Measurements from ENCODE around the gene ZXDC.

ZXDC gene
- total RNA-seq, result 76.2 to 109 (median 88.4) reads per million in 3 donors

GRCh38 chr3:126475413-126476114 is at the start of gene ZXDC:
TSS of gene ZXDC (minus strand) at chr3:126475891. CDS start at chr3:126475865, 26 bp downstream.
- Histone ChIP-seq H3K4me3 (ENCODE audit: insufficient read depth, low read depth, low read length, poor library complexity, severe bottlenecking) (peak within 1 kb of the TSS; percentile 66), H3K4me1 (ENCODE audit: control insufficient read depth, insufficient read depth, low read length, poor library complexity, severe bottlenecking) (peaks cover 36% of the 10 kb centered on the region), H3K9me3 (ENCODE audit: control insufficient read depth, low read length) (no peaks in the 10 kb centered on the region), H3K27me3 (replicated peaks; ENCODE audit: control insufficient read depth, insufficient read depth, low read length, poor library complexity, severe bottlenecking) (no peaks in the 10 kb centered on the region), H3K27ac (ENCODE audit: insufficient read depth, low read length, poor library complexity, severe bottlenecking) (peak within 1 kb of the TSS; percentile 80), H3K36me3 (ENCODE audit: control insufficient read depth, insufficient read depth, low read length) (peaks cover 10% of the 10 kb centered on the region)
- peak; percentile 86 to 90 (median 90) for DNase-seq

GRCh38 chr3:126525091-126525852 is 49.6 kb upstream of the ZXDC start:
- H3K4me1 ChIP-seq (ENCODE audit: control insufficient read depth, insufficient read depth, low read length, poor library complexity, severe bottlenecking), result no peaks in the 10 kb centered on the region
- no peaks in the 10 kb centered on the region for H3K27me3 ChIP-seq (replicated peaks; ENCODE audit: control insufficient read depth, insufficient read depth, low read length, poor library complexity, severe bottlenecking)
- no peak overlapping the region for H3K27ac ChIP-seq (ENCODE audit: insufficient read depth, low read length, poor library complexity, severe bottlenecking)
- no peak overlapping the region for H3K4me3 ChIP-seq (ENCODE audit: insufficient read depth, low read depth, low read length, poor library complexity, severe bottlenecking)
- no peaks in the 10 kb centered on the region for H3K9me3 ChIP-seq (ENCODE audit: control insufficient read depth, low read length)
- no peaks in the 10 kb centered on the region for H3K36me3 ChIP-seq (ENCODE audit: control insufficient read depth, insufficient read depth, low read length)
- DNase-seq, result no peak

- Histone ChIP-seq H3K4me3 (ENCODE audit: insufficient read depth, low read depth, low read length, poor library complexity, severe bottlenecking) (no peak overlapping the region), H3K9me3 (ENCODE audit: control insufficient read depth, low read length) (no peaks in the 10 kb centered on the region), H3K27ac (ENCODE audit: insufficient read depth, low read length, poor library complexity, severe bottlenecking) (no peak overlapping the region), H3K36me3 (ENCODE audit: control insufficient read depth, insufficient read depth, low read length) (no peaks in the 10 kb centered on the region), H3K27me3 (replicated peaks; ENCODE audit: control insufficient read depth, insufficient read depth, low read length, poor library complexity, severe bottlenecking) (no peaks in the 10 kb centered on the region), H3K4me1 (ENCODE audit: control insufficient read depth, insufficient read depth, low read length, poor library complexity, severe bottlenecking) (no peaks in the 10 kb centered on the region)
- DNase-seq, result no peak
These were observed 48.8 kb upstream of the ZXDC start for GRCh38 chr3:126524429-126524988.

- no peaks in the 10 kb centered on the region for H3K27me3 ChIP-seq (replicated peaks; ENCODE audit: control insufficient read depth, insufficient read depth, low read length, poor library complexity, severe bottlenecking)
- no peaks in the 10 kb centered on the region for H3K4me1 ChIP-seq (ENCODE audit: control insufficient read depth, insufficient read depth, low read length, poor library complexity, severe bottlenecking)
- no peak within 1 kb of the TSS for H3K4me3 ChIP-seq (ENCODE audit: insufficient read depth, low read depth, low read length, poor library complexity, severe bottlenecking)
- no peaks in the 10 kb centered on the region for H3K9me3 ChIP-seq (ENCODE audit: control insufficient read depth, low read length)
- no peaks in the 10 kb centered on the region for H3K36me3 ChIP-seq (ENCODE audit: control insufficient read depth, insufficient read depth, low read length)
- DNase-seq, result no peak
- no peak within 1 kb of the TSS for H3K27ac ChIP-seq (ENCODE audit: insufficient read depth, low read length, poor library complexity, severe bottlenecking)
These were observed 48.2 kb upstream of the ZXDC start, which contains the start of gene CHST13 for GRCh38 chr3:126523745-126524428. TSS of gene CHST13 (plus strand) at chr3:126524155. CDS start at chr3:126524333, 178 bp downstream.

GRCh38 chr3:126522363-126522788 is 46.7 kb upstream of the ZXDC start:
- Histone ChIP-seq H3K4me1 (ENCODE audit: control insufficient read depth, insufficient read depth, low read length, poor library complexity, severe bottlenecking) (no peaks in the 10 kb centered on the region), H3K4me3 (ENCODE audit: insufficient read depth, low read depth, low read length, poor library complexity, severe bottlenecking) (no peak overlapping the region), H3K27me3 (replicated peaks; ENCODE audit: control insufficient read depth, insufficient read depth, low read length, poor library complexity, severe bottlenecking) (no peaks in the 10 kb centered on the region), H3K27ac (ENCODE audit: insufficient read depth, low read length, poor library complexity, severe bottlenecking) (no peak overlapping the region), H3K36me3 (ENCODE audit: control insufficient read depth, insufficient read depth, low read length) (no peaks in the 10 kb centered on the region), H3K9me3 (ENCODE audit: control insufficient read depth, low read length) (no peaks in the 10 kb centered on the region)
- peak in 1 of 3 donors; percentile 9 for DNase-seq

- Histone ChIP-seq H3K9me3 (ENCODE audit: control insufficient read depth, low read length) (no peaks in the 10 kb centered on the region), H3K27ac (ENCODE audit: insufficient read depth, low read length, poor library complexity, severe bottlenecking) (no peak overlapping the region), H3K4me3 (ENCODE audit: insufficient read depth, low read depth, low read length, poor library complexity, severe bottlenecking) (no peak overlapping the region), H3K4me1 (ENCODE audit: control insufficient read depth, insufficient read depth, low read length, poor library complexity, severe bottlenecking) (no peaks in the 10 kb centered on the region), H3K27me3 (replicated peaks; ENCODE audit: control insufficient read depth, insufficient read depth, low read length, poor library complexity, severe bottlenecking) (no peaks in the 10 kb centered on the region), H3K36me3 (ENCODE audit: control insufficient read depth, insufficient read depth, low read length) (no peaks in the 10 kb centered on the region)
- no peak for DNase-seq
These were observed 45.6 kb upstream of the ZXDC start for GRCh38 chr3:126521122-126521891.

- no peak for DNase-seq
- Histone ChIP-seq H3K9me3 (ENCODE audit: control insufficient read depth, low read length) (no peaks in the 10 kb centered on the region), H3K36me3 (ENCODE audit: control insufficient read depth, insufficient read depth, low read length) (no peaks in the 10 kb centered on the region), H3K4me1 (ENCODE audit: control insufficient read depth, insufficient read depth, low read length, poor library complexity, severe bottlenecking) (no peaks in the 10 kb centered on the region), H3K27me3 (replicated peaks; ENCODE audit: control insufficient read depth, insufficient read depth, low read length, poor library complexity, severe bottlenecking) (no peaks in the 10 kb centered on the region), H3K27ac (ENCODE audit: insufficient read depth, low read length, poor library complexity, severe bottlenecking) (no peak overlapping the region), H3K4me3 (ENCODE audit: insufficient read depth, low read depth, low read length, poor library complexity, severe bottlenecking) (no peak overlapping the region)
These were observed 44.1 kb upstream of the ZXDC start for GRCh38 chr3:126519506-126520455.

- DNase-seq, result no peak
- Histone ChIP-seq H3K27ac (ENCODE audit: insufficient read depth, low read length, poor library complexity, severe bottlenecking) (no peak overlapping the region), H3K9me3 (ENCODE audit: control insufficient read depth, low read length) (no peaks in the 10 kb centered on the region), H3K27me3 (replicated peaks; ENCODE audit: control insufficient read depth, insufficient read depth, low read length, poor library complexity, severe bottlenecking) (no peaks in the 10 kb centered on the region), H3K36me3 (ENCODE audit: control insufficient read depth, insufficient read depth, low read length) (no peaks in the 10 kb centered on the region), H3K4me3 (ENCODE audit: insufficient read depth, low read depth, low read length, poor library complexity, severe bottlenecking) (no peak overlapping the region), H3K4me1 (ENCODE audit: control insufficient read depth, insufficient read depth, low read length, poor library complexity, severe bottlenecking) (no peaks in the 10 kb centered on the region)
These were observed 43.1 kb upstream of the ZXDC start for GRCh38 chr3:126518779-126519177.

Data from effector memory CD4-positive, alpha-beta T cell (primary cell).